ENCODE data around the gene SUGP2. TPM values are rescaled to one million over a fixed set of nuclear protein-coding genes. Genes with fewer than 3 reads are reported as not detected.

SUGP2 gene
- total RNA-seq, 2 experiments from 2014 or later = 76.6 to 80.7 TPM

- POLR2A ChIA-PET = no interaction called here
- CTCF ChIA-PET = no interaction called here
Observed at GRCh38 chr19:18999016-18999758, 34.1 kb downstream of the SUGP2 start.

DNA sequence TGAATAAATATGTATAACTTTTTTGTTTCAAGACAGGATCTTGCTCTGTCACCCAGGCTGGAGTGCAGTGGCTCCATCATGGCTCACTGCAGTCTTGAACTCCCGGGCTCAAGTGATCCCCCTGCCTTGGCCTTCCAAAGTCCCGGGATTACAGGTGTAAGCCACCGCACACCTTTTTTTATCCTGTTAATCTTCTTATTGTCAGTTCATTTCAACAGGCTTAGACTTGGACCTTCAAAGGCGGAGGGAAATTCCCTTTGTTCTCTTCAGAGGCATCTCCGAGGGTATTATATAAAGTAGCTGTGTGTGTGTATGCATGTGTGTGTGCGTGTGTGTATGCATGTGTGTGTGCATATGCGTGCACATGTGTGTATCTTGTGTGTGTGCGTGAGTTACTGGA, 35.0 kb downstream of the SUGP2 start:
- ChIA-PET CTCF (no interaction called here), POLR2A (interaction anchor here (0.7 kb wide), 1 partner anchor 120 kb away, joined by 8 read pairs; no protein-coding TSS in a partner anchor)

DNA sequence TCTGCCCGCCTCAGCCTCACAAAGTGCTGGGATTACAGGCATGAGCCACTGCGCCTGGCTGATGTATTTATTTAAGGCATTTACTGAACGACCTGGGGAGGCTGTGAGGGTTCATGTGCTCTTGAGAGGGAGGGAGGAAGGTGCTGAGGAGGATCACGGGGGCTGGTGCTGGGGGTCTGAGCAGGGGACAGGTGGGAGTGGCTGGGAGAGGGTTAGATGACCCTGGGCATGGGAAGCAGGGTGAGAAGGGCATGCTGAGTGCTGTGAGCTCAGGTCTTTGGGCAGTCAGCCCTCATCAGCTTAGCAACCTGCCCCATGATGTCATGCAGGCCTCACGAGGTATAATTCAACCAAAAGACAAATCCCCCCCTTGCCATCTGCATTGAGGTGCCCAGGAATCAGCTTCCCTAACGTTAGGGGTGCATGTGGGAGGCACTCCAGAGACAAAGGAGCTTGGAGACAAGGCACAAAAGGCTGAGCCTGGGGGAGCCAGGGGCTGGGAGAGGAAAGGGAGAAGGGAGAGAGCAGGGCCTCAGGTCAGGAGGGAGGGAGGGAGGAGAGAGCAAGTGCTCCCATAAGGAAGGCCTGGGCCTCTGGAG, 36.4 kb downstream of the SUGP2 start:
- CTCF ChIA-PET = interaction anchor here (0.6 to 1.0 kb wide), 3 partner anchors 47 to 506 kb away, joined by 3 to 4 read pairs (median 3); no protein-coding TSS in a partner anchor
- POLR2A ChIA-PET = no interaction called here

DNA sequence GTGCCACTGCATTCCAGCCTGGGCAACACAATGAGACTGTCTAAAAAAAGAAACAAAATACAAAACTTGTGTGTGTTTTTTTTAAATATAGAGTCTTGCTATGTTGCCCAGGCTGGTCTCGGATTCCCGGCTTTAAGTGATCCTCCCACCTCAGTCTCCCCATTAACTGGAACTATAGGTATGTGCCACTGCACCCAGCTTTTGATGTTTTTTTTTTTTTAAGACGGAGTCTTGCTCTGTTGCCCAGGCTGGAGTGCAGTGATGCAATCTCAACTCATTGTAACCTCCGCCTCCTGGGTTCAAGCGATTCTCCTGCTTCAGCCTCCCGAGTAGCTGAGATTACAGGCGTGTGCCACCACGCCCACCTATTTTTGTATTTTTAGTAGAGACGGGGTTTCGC, 37.0 kb downstream of the SUGP2 start:
- POLR2A ChIA-PET = no interaction called here
- CTCF ChIA-PET = interaction anchor here (0.6 to 1.0 kb wide), 3 partner anchors 46 to 506 kb away, joined by 3 to 4 read pairs (median 3); no protein-coding TSS in a partner anchor

DNA sequence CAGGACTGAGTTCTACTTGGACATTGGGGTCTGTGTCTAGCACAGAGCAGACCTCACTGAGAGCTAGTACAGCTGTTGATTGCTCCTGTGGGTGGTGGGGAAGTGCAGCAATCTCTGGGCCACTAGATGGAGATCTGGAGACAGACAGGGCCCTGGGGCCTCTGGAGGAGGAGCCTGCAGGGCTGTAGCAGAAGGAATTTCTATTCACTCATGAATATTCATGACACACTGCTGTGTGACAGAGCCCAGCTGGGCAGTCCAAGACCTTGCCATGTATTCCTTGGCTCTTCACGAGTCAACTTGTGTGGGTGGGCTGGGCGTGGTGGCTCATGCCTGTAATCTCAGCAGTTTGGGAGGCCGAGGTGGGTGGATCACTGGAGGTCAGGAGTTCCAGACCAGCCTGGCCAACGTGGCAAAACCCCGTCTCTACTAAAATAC, 37.5 kb downstream of the SUGP2 start:
- ChIA-PET POLR2A (no interaction called here), CTCF (interaction anchor here (1.0 kb wide), 1 partner anchor 46 kb away, joined by 4 read pairs; no protein-coding TSS in a partner anchor)

- POLR2A ChIA-PET = no interaction called here
- CTCF ChIA-PET = no interaction called here
Observed at GRCh38 chr19:18993115-18993514, 40.2 kb downstream of the SUGP2 start.

DNA sequence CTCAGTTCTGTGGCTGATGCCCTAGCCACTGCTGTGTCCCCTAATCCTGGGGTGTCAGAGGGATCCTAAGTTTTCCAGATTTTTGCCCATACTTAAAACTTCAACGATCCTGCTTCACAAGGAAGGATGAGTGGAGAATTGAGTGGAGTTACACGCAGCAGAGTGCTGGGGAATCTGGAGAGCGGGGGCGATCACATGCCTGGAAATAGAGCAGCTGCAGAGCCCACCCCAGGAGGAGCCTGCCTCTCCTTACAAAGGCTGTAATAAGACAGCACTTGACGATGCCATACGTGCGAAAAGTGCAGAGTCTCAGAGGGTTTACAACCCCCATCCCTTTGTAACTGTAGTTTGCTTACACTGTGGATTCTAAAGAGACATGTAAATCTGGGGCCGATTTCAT, 40.6 kb downstream of the SUGP2 start:
- CTCF ChIA-PET = no interaction called here
- POLR2A ChIA-PET = no interaction called here

DNA sequence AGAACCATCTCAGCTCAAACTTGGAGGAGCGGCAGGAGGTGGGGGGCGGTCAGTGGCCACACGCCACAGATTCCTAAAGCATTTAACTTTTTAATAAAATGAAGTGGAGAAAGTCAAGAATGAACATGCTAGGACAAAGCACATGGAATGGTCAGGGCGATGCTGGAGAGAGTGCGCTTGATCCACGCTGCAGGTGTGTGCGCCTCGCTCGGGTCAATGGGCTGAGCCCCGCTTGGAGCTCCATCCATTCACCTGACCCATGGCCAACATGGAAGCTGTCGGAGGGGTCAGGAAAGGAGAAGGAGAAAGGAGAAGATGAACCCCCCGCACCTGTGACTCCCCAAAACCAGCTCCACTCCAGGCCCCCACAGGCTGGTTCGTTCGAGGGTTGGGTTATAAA, 41.8 kb downstream of the SUGP2 start:
- ChIA-PET POLR2A (interaction anchor here (0.7 kb wide), 1 partner anchor 8 kb away, joined by 5 read pairs; no protein-coding TSS in a partner anchor), CTCF (no interaction called here)

GRCh38 chr19:18991006-18991405, 42.3 kb downstream of the SUGP2 start:
- ChIA-PET CTCF (no interaction called here), POLR2A (no interaction called here)

GRCh38 chr19:18990128-18990708, 43.1 kb downstream of the SUGP2 start:
- CTCF ChIA-PET = interaction anchor here (0.5 kb wide), 1 partner anchor 126 kb away, joined by 3 read pairs; no protein-coding TSS in a partner anchor
- POLR2A ChIA-PET = no interaction called here

GRCh38 chr19:18989316-18989715, 44.0 kb downstream of the SUGP2 start:
- CTCF ChIA-PET = interaction anchor here (0.5 kb wide), 1 partner anchor 125 kb away, joined by 3 read pairs; no protein-coding TSS in a partner anchor
- POLR2A ChIA-PET = no interaction called here

GRCh38 chr19:18987456-18987855, 45.9 kb downstream of the SUGP2 start:
- CTCF ChIA-PET = interaction anchor here (0.8 to 1.3 kb wide), 3 partner anchors 70 to 105 kb away, joined by 3 to 5 read pairs (median 3); partner anchors contain the start of gene SLC25A42
- POLR2A ChIA-PET = no interaction called here

DNA sequence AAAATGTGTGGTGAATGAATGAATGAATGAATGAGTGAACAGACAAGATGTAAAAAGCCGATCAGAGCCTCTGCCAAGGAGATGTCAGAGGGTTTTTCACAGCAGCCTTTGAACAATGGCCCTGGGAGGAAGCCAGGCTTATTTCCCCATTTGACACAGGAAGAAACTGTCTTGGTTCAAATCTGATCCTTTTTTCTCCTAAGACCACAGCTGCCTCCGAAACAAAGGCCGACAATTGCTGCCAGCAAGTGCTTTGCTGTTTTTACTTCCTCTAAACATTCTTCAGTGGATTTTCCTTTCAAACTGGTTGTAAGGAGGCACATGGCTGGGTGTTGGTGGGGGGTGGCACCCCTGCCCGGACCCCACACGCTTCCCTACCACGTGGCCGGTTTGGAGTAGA, 48.1 kb downstream of the SUGP2 start:
- ChIA-PET CTCF (no interaction called here), POLR2A (no interaction called here)

DNA sequence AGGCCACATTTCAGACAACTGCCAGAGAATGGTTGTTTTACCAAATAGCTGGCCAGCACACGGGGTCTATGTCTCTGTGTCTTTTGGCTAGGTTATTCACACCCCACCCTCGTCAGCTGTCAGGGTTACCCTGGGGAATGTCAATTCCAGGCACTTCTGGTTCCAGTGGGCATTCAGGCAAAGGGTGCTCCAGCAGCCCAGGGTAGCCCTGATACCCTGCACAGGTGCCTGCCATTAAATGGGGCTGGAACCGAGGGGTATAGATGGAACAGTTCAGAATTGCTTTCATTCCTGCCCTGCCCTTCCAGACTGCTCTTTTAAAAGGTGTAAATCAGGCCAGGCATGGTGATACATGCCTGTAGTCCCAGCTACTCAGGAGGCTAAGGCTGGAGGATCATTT, 49.1 kb downstream of the SUGP2 start:
- CTCF ChIA-PET = no interaction called here
- POLR2A ChIA-PET = no interaction called here

DNA sequence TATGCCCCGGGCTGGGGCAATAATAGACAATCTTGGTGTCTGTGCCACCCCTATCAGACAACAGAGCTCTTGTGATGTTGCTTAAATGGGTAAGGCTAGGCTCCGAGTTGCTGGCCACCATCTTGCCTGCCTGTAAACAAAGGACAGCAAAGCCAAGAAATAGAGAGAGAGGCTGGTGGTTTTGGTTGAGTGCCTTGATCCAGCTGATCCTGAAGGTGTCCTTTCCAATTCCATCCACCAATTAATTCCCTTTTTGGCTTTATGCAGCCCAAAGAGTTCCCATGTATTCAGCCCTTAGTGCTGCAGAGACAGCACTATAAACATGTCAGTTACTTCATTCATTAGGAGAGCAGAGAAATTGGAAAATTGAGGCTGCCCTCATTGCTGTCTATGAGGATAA, 50.6 kb downstream of the SUGP2 start:
- POLR2A ChIA-PET = interaction anchor here (0.6 kb wide), 1 partner anchor 65 kb away, joined by 3 read pairs; no protein-coding TSS in a partner anchor
- CTCF ChIA-PET = no interaction called here

DNA sequence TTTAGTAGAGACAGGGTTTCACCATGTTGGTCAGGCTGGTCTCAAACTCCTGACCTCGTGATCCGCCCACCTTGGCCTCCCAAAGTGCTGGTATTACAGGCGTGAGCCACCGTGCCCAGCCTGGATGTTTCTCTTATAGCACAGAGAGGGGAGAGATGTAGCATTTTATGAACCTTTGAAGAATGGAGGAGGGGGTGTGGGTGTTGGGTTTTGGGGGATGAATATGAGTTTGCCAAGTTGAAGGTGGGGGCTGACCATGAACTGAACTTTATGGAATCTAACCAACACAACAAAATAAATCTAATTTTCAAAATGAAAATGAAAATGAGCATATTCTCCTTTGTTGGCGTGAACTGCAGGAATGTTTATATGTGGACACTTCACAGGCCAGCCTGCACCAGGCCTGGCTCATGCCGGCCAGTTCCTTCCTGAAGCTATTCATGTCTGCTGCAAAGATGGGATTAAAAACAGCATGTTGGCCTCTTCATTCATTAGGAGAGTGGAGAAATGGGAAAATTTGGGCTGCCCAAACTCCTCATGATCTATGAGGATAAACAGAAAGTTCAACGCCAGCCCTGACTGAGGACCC, 52.8 kb downstream of the SUGP2 start:
- POLR2A ChIA-PET = no interaction called here
- CTCF ChIA-PET = interaction anchor here (0.6 to 1.2 kb wide), 2 partner anchors 21 to 634 kb away, joined by 3 to 4 read pairs; no protein-coding TSS in a partner anchor

- CTCF ChIA-PET = no interaction called here
- POLR2A ChIA-PET = no interaction called here
Observed at GRCh38 chr19:18978616-18979015, 54.7 kb downstream of the SUGP2 start.

DNA sequence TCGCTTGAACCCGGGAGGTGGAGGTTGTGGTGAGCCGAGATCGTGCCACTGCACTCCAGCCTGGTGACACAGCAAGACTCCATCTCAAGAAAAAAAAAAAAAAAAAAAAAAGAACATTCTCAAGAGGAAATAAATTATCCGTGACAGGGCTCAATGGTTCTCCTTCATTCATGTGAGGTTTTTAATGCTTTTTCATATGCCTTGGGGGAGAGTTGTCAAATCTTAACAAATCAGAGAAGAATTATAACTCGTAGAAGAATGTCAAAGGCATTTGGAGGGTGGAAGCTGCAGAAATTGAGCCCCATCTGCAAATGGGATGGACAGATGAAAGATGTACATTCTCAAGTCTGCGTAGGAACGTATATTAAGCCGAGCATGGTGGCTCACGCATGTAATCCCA, 57.4 kb downstream of the SUGP2 start:
- CTCF ChIA-PET = interaction anchor here (0.7 kb wide), 1 partner anchor 231 kb away, joined by 4 read pairs; no protein-coding TSS in a partner anchor
- POLR2A ChIA-PET = no interaction called here

DNA sequence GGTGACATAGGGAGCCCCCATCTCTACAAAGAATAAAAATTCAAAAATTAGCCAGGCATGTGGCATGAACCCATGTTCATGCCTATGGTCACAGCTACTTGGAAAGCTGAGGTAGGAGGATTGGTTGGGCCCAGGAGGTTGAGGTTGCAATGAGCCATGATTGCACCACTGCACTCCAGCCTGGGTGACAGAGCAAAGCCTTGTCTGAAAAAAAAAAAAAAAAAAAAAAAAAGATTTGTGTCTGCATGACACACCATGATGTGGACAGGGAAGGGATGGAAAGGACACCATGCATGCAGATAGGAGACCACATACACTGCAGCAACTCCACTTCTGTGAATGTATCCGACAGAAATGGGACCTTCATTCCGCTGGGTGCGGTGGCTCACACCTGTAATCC, 58.3 kb downstream of the SUGP2 start:
- POLR2A ChIA-PET = no interaction called here
- CTCF ChIA-PET = interaction anchor here (0.7 kb wide), 2 partner anchors 78 to 230 kb away, joined by 3 to 4 read pairs; no protein-coding TSS in a partner anchor

- CTCF ChIA-PET = interaction anchor here (0.7 kb wide), 1 partner anchor 40 kb away, joined by 3 read pairs; no protein-coding TSS in a partner anchor
Observed at GRCh38 chr19:18972851-18973250, 60.5 kb downstream of the SUGP2 start.

More at GRCh38 chr19:18972851-18973250, 60.5 kb downstream of the SUGP2 start:
- POLR2A ChIA-PET = interaction anchor here (0.6 to 0.7 kb wide), 2 partner anchors 104 to 273 kb away, joined by 4 to 7 read pairs; no protein-coding TSS in a partner anchor
